ENCODE results near the gene MESD.

GRCh38 chr15:81007428-81008064, 17.9 kb upstream of the MESD start:
- TF ChIP-seq CTCF (IDR thresholded peaks at IDR 0.05 in 4 of 5, conservative IDR thresholded peaks at IDR 0.05 in 1 of 5) (no peak), POLR2A (IDR thresholded peaks at IDR 0.05) (no peak)

All from gastrocnemius medialis (tissue), 4 donors.